ENCODE data around the gene EVI5.

- TF ChIP-seq, protein P1, sequence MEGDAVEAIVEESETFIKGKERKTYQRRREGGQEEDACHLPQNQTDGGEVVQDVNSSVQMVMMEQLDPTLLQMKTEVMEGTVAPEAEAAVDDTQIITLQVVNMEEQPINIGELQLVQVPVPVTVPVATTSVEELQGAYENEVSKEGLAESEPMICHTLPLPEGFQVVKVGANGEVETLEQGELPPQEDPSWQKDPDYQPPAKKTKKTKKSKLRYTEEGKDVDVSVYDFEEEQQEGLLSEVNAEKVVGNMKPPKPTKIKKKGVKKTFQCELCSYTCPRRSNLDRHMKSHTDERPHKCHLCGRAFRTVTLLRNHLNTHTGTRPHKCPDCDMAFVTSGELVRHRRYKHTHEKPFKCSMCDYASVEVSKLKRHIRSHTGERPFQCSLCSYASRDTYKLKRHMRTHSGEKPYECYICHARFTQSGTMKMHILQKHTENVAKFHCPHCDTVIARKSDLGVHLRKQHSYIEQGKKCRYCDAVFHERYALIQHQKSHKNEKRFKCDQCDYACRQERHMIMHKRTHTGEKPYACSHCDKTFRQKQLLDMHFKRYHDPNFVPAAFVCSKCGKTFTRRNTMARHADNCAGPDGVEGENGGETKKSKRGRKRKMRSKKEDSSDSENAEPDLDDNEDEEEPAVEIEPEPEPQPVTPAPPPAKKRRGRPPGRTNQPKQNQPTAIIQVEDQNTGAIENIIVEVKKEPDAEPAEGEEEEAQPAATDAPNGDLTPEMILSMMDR (IDR thresholded peaks at IDR 0.05): peak; percentile 80
- no peak for TF ChIP-seq EZH2 (IDR thresholded peaks at IDR 0.05; ENCODE audit: borderline replicate concordance, insufficient read depth, low read depth, low read length, poor library complexity, severe bottlenecking)
Observed at GRCh38 chr1:92817986-92818764, 33.3 kb upstream of the EVI5 start.

Data from B cell (primary cell).